H1 (cell line): ENCODE data around the gene ARL6IP5. TPM values are rescaled to one million over a fixed set of nuclear protein-coding genes. Genes with fewer than 3 reads are reported as not detected.

Experiments used
- CTCF ChIA-PET: fragments of 300-600 bp; sonication (Branson Sonifier 250); formaldehyde crosslinking; loops from one replicate; lab custom pipeline; 2021; ENCODE audit not compliant: partially characterized antibody; lab: Charles Lee
- POLR2A ChIA-PET: fragments of 300-600 bp; sonication (Branson Sonifier 250); formaldehyde crosslinking; loops from one replicate; lab custom pipeline; 2021; ENCODE audit warnings: inconsistent platforms; ENCODE audit not compliant: partially characterized antibody; lab: Charles Lee
- DNase-seq, 2 experiments: peaks; one replicate each; pipeline versions ENCODE4 v3.0.0 to v3.0.0-alpha.2; 2010 to 2022; ENCODE audit warnings: low spot score in 2 of 2, low read depth in 1 of 2, mixed read lengths in 1 of 2
- FAIRE-seq: peaks from 2 replicates; lab custom pipeline; 2011; peaks lifted over from hg19 to GRCh38; lab: Jason Lieb, UNC
- H2AFZ ChIP-seq: 2 replicates; pipeline ENCODE4 v1.8.1; 2012; ENCODE audit warnings: low read length, inconsistent platforms
- H2AK5ac ChIP-seq: 2 replicates; pipeline ENCODE4 v1.6.1; 2013; ENCODE audit warnings: low read depth, low read length
- H2BK120ac ChIP-seq: replicated peaks from 2 replicates; pipeline ENCODE3; 2013; ENCODE audit warnings: low read depth, low read length, inconsistent platforms
- H2BK12ac ChIP-seq: 2 replicates; pipeline ENCODE4 v1.6.1; 2013; ENCODE audit warnings: low read depth, low read length
- H2BK15ac ChIP-seq: 2 replicates; pipeline ENCODE4 v1.6.1; 2013; ENCODE audit warnings: low read length
- H2BK20ac ChIP-seq: 2 replicates; pipeline ENCODE4 v1.6.1; 2013; ENCODE audit warnings: low read length
- H2BK5ac ChIP-seq: 2 replicates; pipeline ENCODE4 v1.6.1; 2013; ENCODE audit warnings: low read depth, low read length
- H3K14ac ChIP-seq: 2 replicates; pipeline ENCODE4 v1.6.1; 2013; ENCODE audit warnings: inconsistent platforms; ENCODE audit not compliant: insufficient read length
- H3K18ac ChIP-seq: 2 replicates; pipeline ENCODE4 v1.6.1; 2013; ENCODE audit warnings: low read length; ENCODE audit errors: extremely low read depth
- H3K23ac ChIP-seq: 2 replicates; pipeline ENCODE4 v1.6.1; 2013; ENCODE audit warnings: inconsistent platforms; ENCODE audit not compliant: insufficient read length
- H3K23me2 ChIP-seq: 2 replicates; pipeline ENCODE4 v1.6.1; 2013; ENCODE audit warnings: low read depth, low read length
- H3K27ac ChIP-seq: 2 replicates; pipeline ENCODE4 v1.6.1; 2011; ENCODE audit warnings: low read depth, low read length, inconsistent platforms
- H3K27me3 ChIP-seq, 4 experiments: replicated peaks in 1 of 4; 1 replicate in 1 of 4; 2 replicates in 3 of 4; pipeline versions ENCODE4 v1.6.1 to v1.8.1; 2011 to 2013; ENCODE audit warnings: low read length in 3 of 4, mild to moderate bottlenecking in 3 of 4, inconsistent platforms in 2 of 4, mixed read lengths in 2 of 4, moderate library complexity in 1 of 4; ENCODE audit not compliant: control insufficient read depth in 3 of 4, insufficient read depth in 3 of 4; ENCODE audit errors: extremely low read depth in 1 of 4
- H3K36me3 ChIP-seq, 4 experiments: 2 replicates each; pipeline versions ENCODE4 v1.6.1 to v1.8.1; 2011 to 2013; ENCODE audit warnings: mild to moderate bottlenecking in 4 of 4, low read length in 3 of 4, moderate library complexity in 2 of 4, control low read depth in 1 of 4, inconsistent platforms in 1 of 4; ENCODE audit not compliant: insufficient read depth in 4 of 4, control insufficient read depth in 2 of 4
- H3K4ac ChIP-seq: replicated peaks from 2 replicates; pipeline ENCODE3; 2013; ENCODE audit warnings: low read length, low read depth, mixed read lengths, inconsistent platforms; ENCODE audit not compliant: insufficient read length
- H3K4me1 ChIP-seq, 4 experiments: replicated peaks in 1 of 4; 1 replicate in 1 of 4; 2 replicates in 3 of 4; pipeline versions ENCODE4 v1.6.1 to v1.8.1; 2011 to 2013; ENCODE audit warnings: low read length in 3 of 4, inconsistent platforms in 2 of 4, mixed read lengths in 1 of 4; ENCODE audit not compliant: insufficient read depth in 4 of 4, control insufficient read depth in 3 of 4
- H3K4me2 ChIP-seq, 2 experiments: 2 replicates each; pipeline versions ENCODE4 v1.6.1 to v1.8.1; 2011 to 2013; ENCODE audit warnings: low read depth in 2 of 2, low read length in 2 of 2, control low read depth in 1 of 2, inconsistent platforms in 1 of 2, mild to moderate bottlenecking in 1 of 2; ENCODE audit not compliant: insufficient read depth in 1 of 2
- H3K4me3 ChIP-seq, 4 experiments: fragments of 200-600, 300-600 bp in 1 of 4; sonication (generic), shearing (Covaris generic), sonication (Bioruptor Twin) in 1 of 4; 2 replicates each; pipeline versions ENCODE4 v1.5.1 to v1.8.1; 2011 to 2016; ENCODE audit warnings: low read length in 4 of 4, low read depth in 3 of 4, control low read depth in 2 of 4, inconsistent platforms in 2 of 4, mild to moderate bottlenecking in 2 of 4, mixed read lengths in 1 of 4, moderate library complexity in 1 of 4; ENCODE audit not compliant: insufficient read depth in 2 of 4; ENCODE audit errors: extremely low read depth in 1 of 4
- H3K56ac ChIP-seq: replicated peaks from 2 replicates; pipeline ENCODE3; 2013; ENCODE audit warnings: low read depth, mild to moderate bottlenecking, mixed read lengths, low read length, inconsistent platforms; ENCODE audit not compliant: insufficient read length
- H3K79me1 ChIP-seq: 2 replicates; pipeline ENCODE4 v1.6.1; 2013; ENCODE audit warnings: low read depth, low read length, control low read depth
- H3K79me2 ChIP-seq, 2 experiments: 2 replicates each; pipeline versions ENCODE4 v1.6.1 to v1.8.1; 2012 to 2013; ENCODE audit warnings: low read length in 2 of 2, mild to moderate bottlenecking in 2 of 2, inconsistent platforms in 1 of 2; ENCODE audit not compliant: insufficient read depth in 2 of 2, control insufficient read depth in 1 of 2
- H3K9ac ChIP-seq, 4 experiments: replicated peaks in 1 of 4; 1 replicate in 1 of 4; 2 replicates in 3 of 4; pipeline versions ENCODE4 v1.6.1 to v1.8.1; 2011 to 2013; ENCODE audit warnings: low read depth in 3 of 4, low read length in 3 of 4, control low read depth in 2 of 4, mild to moderate bottlenecking in 2 of 4, moderate library complexity in 2 of 4, inconsistent platforms in 1 of 4; ENCODE audit errors: extremely low read depth in 1 of 4
- H3K9me3 ChIP-seq, 2 experiments: 2 replicates each; pipeline versions ENCODE4 v1.6.1 to v1.8.1; 2012 to 2013; ENCODE audit warnings: mild to moderate bottlenecking in 2 of 2, moderate library complexity in 2 of 2, control low read depth in 1 of 2, inconsistent platforms in 1 of 2, low read depth in 1 of 2, low read length in 1 of 2, mixed read lengths in 1 of 2; ENCODE audit not compliant: insufficient read depth in 2 of 2
- H4K20me1 ChIP-seq, 2 experiments: replicated peaks in 1 of 2; 2 replicates each; pipeline versions ENCODE3 to v1.8.1; 2011 to 2013; ENCODE audit warnings: inconsistent platforms in 2 of 2, low read length in 2 of 2, mild to moderate bottlenecking in 1 of 2; ENCODE audit not compliant: insufficient read depth in 2 of 2, control insufficient read depth in 1 of 2
- H4K5ac ChIP-seq: 2 replicates; pipeline ENCODE4 v1.6.1; 2013; ENCODE audit warnings: low read length, low read depth, mixed read lengths, inconsistent platforms; ENCODE audit not compliant: insufficient read length
- H4K8ac ChIP-seq: 2 replicates; pipeline ENCODE4 v1.8.0; 2013; ENCODE audit warnings: mild to moderate bottlenecking, moderate library complexity, low read length, inconsistent platforms; ENCODE audit not compliant: insufficient read depth; ENCODE audit errors: extremely low read depth
- H4K91ac ChIP-seq: replicated peaks from 2 replicates; pipeline ENCODE3; 2013; ENCODE audit warnings: low read length, mixed read lengths, inconsistent platforms; ENCODE audit not compliant: insufficient read length
- CTBP2 ChIP-seq: IDR thresholded peaks from 2 replicates; pipeline ENCODE4 v1.7.0; 2011; ENCODE audit warnings: borderline replicate concordance, mild to moderate bottlenecking, moderate library complexity, mixed read lengths, low read length; ENCODE audit not compliant: insufficient read depth, insufficient read length
- KDM4A ChIP-seq: IDR thresholded peaks from one replicate; pipeline ENCODE4 v1.7.1; 2012; ENCODE audit warnings: low read depth, mild to moderate bottlenecking, moderate library complexity, low read length, inconsistent platforms; ENCODE audit not compliant: severe bottlenecking
- RXRA ChIP-seq: IDR thresholded peaks from 2 replicates; pipeline ENCODE4 v1.6.1; 2011; ENCODE audit warnings: low read depth, mild to moderate bottlenecking, low read length, moderate library complexity; ENCODE audit not compliant: insufficient read depth
- SUZ12 ChIP-seq: fragments of 200-600 bp; sonication (generic); IDR thresholded peaks from 2 replicates; pipeline ENCODE4 v1.6.1; 2012; ENCODE audit warnings: mild to moderate bottlenecking, inconsistent platforms, low read length, moderate library complexity, mixed read lengths
- whole genome bisulfite sequencing, 2 experiments: shearing (Covaris generic) in 1 of 2; methylation state at CpG; one replicate each; pipeline versions ENCODE4 v1.1.6 to v1.1.7; 2013 to 2015; ENCODE audit warnings: low lambda C conversion rate in 2 of 2, mixed read lengths in 2 of 2, inconsistent platforms in 1 of 2, low coverage in 1 of 2, missing lambda C conversion rate in 1 of 2; ENCODE audit not compliant: insufficient replicate concordance in 2 of 2, insufficient coverage in 1 of 2, insufficient read length in 1 of 2; ENCODE audit errors: extremely low coverage in 1 of 2, missing lambda C conversion rate in 1 of 2; 5-methylcytosine and 5-hydroxymethylcytosine counted together
- polyA plus RNA-seq, 7 experiments: library from polyadenylated mRNA; depleted of rRNA in 3 of 7; stranded (reverse) in 5 of 7; unstranded in 2 of 7; fragments of >200 nt in 5 of 7; fragments of 200-250 nt in 2 of 7; gene quantifications; 1 replicate in 5 of 7; 2 replicates in 1 of 7; 4 replicates in 1 of 7; pipeline versions ENCODE4 v1.2.1 to v1.2.3, GENCODE V29; 2011 to 2013; ENCODE audit warnings: missing spikeins in 2 of 7, mixed read lengths in 2 of 7
- total RNA-seq: library from RNA; stranded (reverse); fragmentation: NEBNext Ultra II Directional; extraction: Animal tissue kit (Norgen Biotek cat#: 25700); gene quantifications from 2 replicates; pipeline ENCODE4 v1.2.1, GENCODE V29; 2021

ARL6IP5 gene
- total and polyA plus RNA-seq, 2 of the 8 experiments (the other 6 are each of a cell fraction or from before 2014, with no cell fraction given): 24.9 to 30.1 TPM

DNA sequence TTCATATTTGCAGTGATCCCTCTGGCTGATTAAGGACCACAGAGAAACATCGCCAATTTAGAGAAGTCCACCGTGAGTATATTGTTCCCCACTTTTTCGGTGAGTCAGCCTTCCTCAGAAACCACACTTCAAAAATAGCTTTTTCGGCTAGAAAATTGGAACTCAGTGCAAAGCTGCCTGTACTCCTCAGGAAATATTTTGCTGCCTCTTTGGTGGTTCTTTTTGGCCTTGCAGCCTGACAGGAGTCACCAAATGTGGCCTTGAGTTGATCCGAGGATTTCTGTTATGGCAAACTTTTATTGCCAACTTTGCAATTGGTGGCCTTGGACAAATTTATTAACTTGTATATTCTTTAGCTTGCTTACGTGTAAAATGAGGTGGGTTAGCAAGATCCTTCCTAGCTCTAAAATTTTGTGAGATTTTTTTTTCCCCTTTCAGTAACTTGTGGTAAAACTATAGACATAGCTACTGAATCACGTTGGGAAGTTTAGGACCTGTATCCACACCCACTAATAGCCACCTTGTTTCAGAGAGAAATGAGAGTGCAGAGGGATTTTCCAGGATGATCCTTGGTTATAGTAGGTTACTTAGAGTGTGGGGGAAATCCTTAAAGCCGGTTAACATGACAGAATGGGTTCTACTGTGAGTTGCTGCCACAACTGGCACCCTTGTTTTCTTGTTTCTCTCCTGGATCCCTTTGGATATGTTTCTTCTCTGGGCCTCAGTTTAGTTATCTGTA is 9.9 kb downstream of the ARL6IP5 start:
- Histone ChIP-seq H3K4me1 (peaks cover 0 to 7% (median 2%) of the 10 kb centered on the region in 4 experiments; a peak in 3 of 7 replicates), H2AFZ (no peak overlapping the region), H3K18ac (no peak overlapping the region), H3K4me3 (no peak overlapping the region), H4K20me1 (no peaks in the 10 kb centered on the region), H3K9ac (no peak overlapping the region), H3K79me1 (no peaks in the 10 kb centered on the region), H3K4ac (no peak overlapping the region), H3K23ac (no peak overlapping the region), H4K5ac (no peak overlapping the region), H3K23me2 (no peaks in the 10 kb centered on the region), H3K27me3 (no peaks in the 10 kb centered on the region), H3K4me2 (no peak overlapping the region), H3K56ac (no peak overlapping the region), H3K14ac (no peak overlapping the region), H2BK120ac (no peak overlapping the region), H2BK15ac (no peak overlapping the region), H3K9me3 (no peaks in the 10 kb centered on the region), H4K91ac (no peak overlapping the region), H2AK5ac (no peak overlapping the region), H3K79me2 (no peaks in the 10 kb centered on the region), H4K8ac (no peak overlapping the region), H2BK12ac (no peak overlapping the region), H3K27ac (no peak overlapping the region), H2BK5ac (no peak overlapping the region), H2BK20ac (no peak overlapping the region), H3K36me3 (no peaks in the 10 kb centered on the region)
- ChIA-PET CTCF (interaction anchor here (0.7 to 2.0 kb wide), 3 partner anchors 11 to 26 kb away, joined by 3 to 9 read pairs (median 3); no protein-coding TSS in a partner anchor), POLR2A (no interaction called here)
- DNase-seq: no peak
- TF ChIP-seq SUZ12: no peak
- no peak for TF ChIP-seq KDM4A
- TF ChIP-seq CTBP2: no peak
- TF ChIP-seq RXRA: no peak
- no peak for FAIRE-seq
- 88% methylated on average over 8 of the region's 8 CpGs; no CpG with 5 or more reads in 1 of the 2 experiments for WGBS, 2 experiments
